Measurements from ENCODE around the gene NDUFB5. TPM values are rescaled to one million over a fixed set of nuclear protein-coding genes. Genes with fewer than 3 reads are reported as not detected.
A peak's percentile ranks its signal among the peaks of the same experiment; 100 is the strongest.

The NDUFB5 gene
- 12.5 and 43.6 TPM in 2 replicates for polyA plus RNA-seq (2011; rRNA removed)
- polyA minus RNA-seq (2011; rRNA and poly(A)+ RNA removed): 6.5 and 10.1 TPM in 2 replicates

- Histone ChIP-seq H3K27me3 (ENCODE audit: control insufficient read depth, insufficient read depth, low read length) (no peaks in the 10 kb centered on the region), H3K36me3 (ENCODE audit: control insufficient read depth, insufficient read depth, low read length) (peaks cover 5% of the 10 kb centered on the region; the same call in 1 of the 2 replicates), H3K4me3 (ENCODE audit: low read depth, low read length) (peak within 1 kb of the TSS; percentile 72)
- ChIA-PET CTCF (no interaction called here), POLR2A (no interaction called here)
- peak; percentile 85 for DNase-seq (ENCODE audit: low read depth)
- no peak for TF ChIP-seq CTCF (IDR thresholded peaks at IDR 0.05; ENCODE audit: insufficient read depth, low read depth, low read length)
These were observed at the start of gene NDUFB5, which contains the start of gene MRPL47 for GRCh38 chr3:179604321-179605078. TSS of gene NDUFB5 (plus strand) at chr3:179604794. CDS start at chr3:179604816, 22 bp downstream. TSS of gene MRPL47 (minus strand) at chr3:179604638. CDS start at chr3:179604624, 14 bp downstream.

- Histone ChIP-seq H3K36me3 (ENCODE audit: control insufficient read depth, insufficient read depth, low read length) (no peaks in the 10 kb centered on the region), H3K4me3 (ENCODE audit: low read depth, low read length) (no peak overlapping the region), H3K27me3 (ENCODE audit: control insufficient read depth, insufficient read depth, low read length) (no peaks in the 10 kb centered on the region)
- TF ChIP-seq CTCF (IDR thresholded peaks at IDR 0.05; ENCODE audit: insufficient read depth, low read depth, low read length): peak; percentile 82
- POLR2A ChIA-PET: no interaction called here
- no peak for DNase-seq (ENCODE audit: low read depth)
- CTCF ChIA-PET: interaction anchor here (0.7 to 2.0 kb wide), 6 partner anchors 25 to 237 kb away, joined by 3 to 11 read pairs (median 6); no protein-coding TSS in a partner anchor
These were observed 45.7 kb upstream of the NDUFB5 start for GRCh38 chr3:179558742-179559364.

GRCh38 chr3:179560791-179561190, 43.8 kb upstream of the NDUFB5 start:
- no peak for DNase-seq (ENCODE audit: low read depth)
- Histone ChIP-seq H3K4me3 (ENCODE audit: low read depth, low read length) (no peak overlapping the region), H3K27me3 (ENCODE audit: control insufficient read depth, insufficient read depth, low read length) (no peaks in the 10 kb centered on the region), H3K36me3 (ENCODE audit: control insufficient read depth, insufficient read depth, low read length) (no peaks in the 10 kb centered on the region)
- CTCF ChIA-PET: interaction anchor here (0.9 to 2.3 kb wide), 3 partner anchors 9 to 239 kb away, joined by 3 to 10 read pairs (median 3); no protein-coding TSS in a partner anchor
- no peak for TF ChIP-seq CTCF (IDR thresholded peaks at IDR 0.05; ENCODE audit: insufficient read depth, low read depth, low read length)
- POLR2A ChIA-PET: interaction anchor here (0.6 kb wide), 1 partner anchor 376 kb away, joined by 3 read pairs; no protein-coding TSS in a partner anchor

GRCh38 chr3:179562591-179563270, 41.9 kb upstream of the NDUFB5 start, which contains the start of gene ACTL6A:
TSS of gene ACTL6A (plus strand) at chr3:179562926. CDS start at chr3:179563093, 167 bp downstream.
- POLR2A ChIA-PET: interaction anchor here (0.8 kb wide), 1 partner anchor 216 kb away, joined by 3 read pairs; no protein-coding TSS in a partner anchor
- no peaks in the 10 kb centered on the region for H3K36me3 ChIP-seq (ENCODE audit: control insufficient read depth, insufficient read depth, low read length)
- no peak for TF ChIP-seq CTCF (IDR thresholded peaks at IDR 0.05; ENCODE audit: insufficient read depth, low read depth, low read length)
- peak; percentile 99 for DNase-seq (ENCODE audit: low read depth)
- CTCF ChIA-PET: interaction anchor here (1.0 to 1.2 kb wide), 2 partner anchors 22 to 151 kb away, joined by 3 read pairs; no protein-coding TSS in a partner anchor
- peak within 1 kb of the TSS; percentile 93 for H3K4me3 ChIP-seq (ENCODE audit: low read depth, low read length)
- H3K27me3 ChIP-seq (ENCODE audit: control insufficient read depth, insufficient read depth, low read length): no peaks in the 10 kb centered on the region
